Ammon's horn (tissue), 1 donor: Measurements from ENCODE around the gene RPEL1.
"Not testable (repeated sequence)": the region's sequence is repeated elsewhere in the genome, so short reads cannot be mapped to it uniquely, and the experiment has no call there.

Experiments used
- DNase-seq: peaks from one replicate; pipeline ENCODE4 v3.0.0-alpha.2; 2016; ENCODE audit warnings: low spot score

The RPEL1 gene

DNA sequence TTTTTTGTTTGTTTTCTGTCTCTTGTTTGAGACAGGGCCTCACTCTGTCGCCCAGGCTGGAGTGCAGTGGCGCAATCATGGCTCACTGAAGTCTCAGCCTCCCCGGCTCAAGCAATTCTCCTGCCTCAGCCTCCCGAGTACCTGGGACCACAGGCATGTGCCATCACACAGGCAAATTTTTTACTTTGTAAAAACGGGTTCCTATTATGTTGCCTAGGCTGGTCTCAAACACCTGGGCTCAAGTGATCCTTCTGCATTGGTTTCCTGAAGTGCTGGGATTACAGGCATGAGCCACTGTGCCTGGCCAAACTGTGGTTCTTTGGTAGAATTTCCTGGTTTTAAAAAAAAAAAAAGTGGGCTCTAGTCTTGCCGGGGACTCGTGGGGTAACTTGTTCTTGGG is at the start of gene RPEL1:
Gene RPEL1, plus strand, starts transcription at position 301 of the 400 bp plus-strand sequence. CDS start 110 bp downstream, outside the sequence.
- not testable (repeated sequence) for DNase-seq

DNA sequence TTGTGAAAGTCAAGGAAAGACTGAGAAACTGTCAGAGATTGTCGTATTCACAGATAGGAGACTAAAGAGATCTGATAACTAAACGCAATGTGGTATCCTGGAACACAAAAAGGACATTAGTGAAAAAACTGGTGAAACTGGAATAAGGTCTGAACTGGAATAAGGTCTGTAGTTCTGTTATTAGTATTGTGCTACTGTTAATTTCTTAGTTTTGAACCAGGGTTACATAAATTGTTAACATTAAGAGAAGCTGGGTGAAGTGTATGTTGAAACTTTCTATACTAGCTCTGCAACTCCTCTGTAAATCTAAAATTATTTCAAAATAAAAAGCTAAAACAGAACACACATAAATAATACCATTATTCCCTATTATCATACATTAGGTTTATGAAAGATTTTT is 49.2 kb upstream of the RPEL1 start:
- DNase-seq = no peak

DNA sequence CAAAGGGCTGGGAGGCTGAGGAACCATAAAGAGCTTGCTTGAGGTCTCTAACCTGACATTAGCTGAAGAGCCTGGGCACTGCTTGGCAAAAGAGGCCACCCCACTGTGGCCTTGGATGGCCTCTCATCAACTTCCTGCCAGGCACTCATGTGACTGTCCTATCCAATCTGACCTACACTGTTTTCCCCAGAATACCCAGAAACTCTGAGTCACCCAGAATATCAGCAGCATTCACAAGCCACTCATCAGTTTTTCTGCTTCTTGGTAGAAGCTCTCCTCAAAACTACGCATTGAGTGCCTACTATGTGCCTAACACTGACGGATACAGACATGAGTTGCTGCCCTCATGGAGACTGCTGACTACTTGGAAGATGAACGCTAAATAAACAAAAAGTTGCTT is 48.5 kb upstream of the RPEL1 start:
- peak; percentile 66 for DNase-seq

- DNase-seq = no peak
These were observed 47.8 kb upstream of the RPEL1 start for GRCh38 chr10:103197903-103198302.

DNA sequence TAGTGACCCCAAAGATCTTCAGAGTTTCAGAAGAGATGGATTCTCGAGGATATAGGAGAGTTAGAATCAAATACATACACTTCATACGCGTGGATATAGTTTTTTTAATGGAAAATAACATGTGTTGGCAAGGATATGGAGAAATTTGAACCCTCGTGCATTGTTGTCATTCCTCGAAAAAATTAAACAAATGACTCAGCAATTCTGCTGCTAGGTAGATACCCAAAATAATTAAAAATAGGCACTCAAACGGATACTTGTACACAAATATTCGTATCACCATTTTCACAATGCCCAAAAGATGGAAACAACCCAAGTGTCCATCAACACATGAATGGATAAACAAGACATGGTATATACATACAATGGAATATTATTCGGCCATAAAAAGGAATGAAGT is 47.0 kb upstream of the RPEL1 start:
- no peak for DNase-seq

- DNase-seq = no peak
These were observed 46.2 kb upstream of the RPEL1 start for GRCh38 chr10:103199488-103199887.

- no peak for DNase-seq
These were observed 43.4 kb upstream of the RPEL1 start for GRCh38 chr10:103202319-103202718.

- DNase-seq = no peak
These were observed 42.2 kb upstream of the RPEL1 start for GRCh38 chr10:103203466-103203865.

GRCh38 chr10:103204353-103205255 is 41.1 kb upstream of the RPEL1 start:
- DNase-seq = peak; percentile 52

- DNase-seq = not testable (repeated sequence)
These were observed 40.3 kb upstream of the RPEL1 start for GRCh38 chr10:103205401-103205800.

DNA sequence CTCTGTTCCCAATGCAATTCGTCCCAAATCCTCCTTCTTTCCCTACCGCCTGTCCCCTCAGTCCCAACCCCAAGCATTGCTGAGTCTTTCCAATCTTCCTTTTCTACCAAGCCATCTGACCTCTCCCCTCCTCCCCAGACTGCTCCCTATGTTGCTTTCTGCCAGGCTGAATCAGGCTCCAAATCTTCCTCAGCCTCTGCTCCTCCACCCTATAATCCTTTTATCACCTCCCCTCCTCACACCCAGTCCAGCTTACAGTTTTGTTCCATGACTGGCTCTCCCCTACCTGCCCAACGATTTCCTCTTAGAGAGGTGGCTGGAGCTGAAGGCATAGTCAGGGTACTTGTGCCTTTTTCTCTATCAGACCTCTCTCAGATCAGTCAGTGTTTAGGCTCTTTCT is 39.0 kb upstream of the RPEL1 start:
- DNase-seq = not testable (repeated sequence)

DNA sequence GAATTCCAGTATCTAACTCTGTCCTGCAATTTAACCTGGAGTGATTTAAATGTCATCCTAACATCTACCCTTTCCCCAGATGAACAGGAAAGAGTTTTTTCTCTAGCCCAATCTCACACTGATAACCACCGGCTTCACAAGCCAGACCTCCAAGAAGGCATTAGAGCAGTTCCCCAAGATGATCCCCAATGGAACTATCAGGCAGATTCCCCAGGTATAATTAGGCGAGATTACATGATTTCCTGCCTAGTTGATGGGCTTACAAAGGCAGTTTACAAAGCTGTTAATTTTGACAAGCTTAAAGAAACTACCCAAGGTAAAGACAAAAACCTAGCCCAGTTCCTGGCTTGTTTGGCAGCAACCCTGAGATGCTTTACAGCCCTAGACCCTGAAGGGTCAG is 38.5 kb upstream of the RPEL1 start:
- no peak for DNase-seq

- not testable (repeated sequence) for DNase-seq
These were observed 38.0 kb upstream of the RPEL1 start for GRCh38 chr10:103207643-103208042.

DNA sequence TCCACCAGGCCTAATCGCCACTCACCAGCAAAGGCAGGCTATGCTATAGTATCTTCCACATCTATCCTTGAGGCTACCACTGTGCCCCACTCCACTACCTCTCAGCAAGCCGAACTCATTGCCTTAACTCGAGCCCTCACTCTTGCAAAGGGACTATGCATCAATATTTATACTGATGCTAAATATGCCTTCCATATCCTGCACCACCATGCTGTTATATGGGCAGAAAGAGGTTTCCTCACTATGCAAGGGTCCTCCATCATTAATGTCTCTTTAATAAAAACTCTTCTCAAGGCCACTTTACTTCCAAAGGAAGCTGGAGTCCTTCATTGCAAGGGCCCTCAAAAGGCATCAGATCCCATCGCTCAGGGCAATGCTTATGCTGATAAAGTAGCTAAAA is 35.4 kb upstream of the RPEL1 start:
- DNase-seq = not testable (repeated sequence)

DNA sequence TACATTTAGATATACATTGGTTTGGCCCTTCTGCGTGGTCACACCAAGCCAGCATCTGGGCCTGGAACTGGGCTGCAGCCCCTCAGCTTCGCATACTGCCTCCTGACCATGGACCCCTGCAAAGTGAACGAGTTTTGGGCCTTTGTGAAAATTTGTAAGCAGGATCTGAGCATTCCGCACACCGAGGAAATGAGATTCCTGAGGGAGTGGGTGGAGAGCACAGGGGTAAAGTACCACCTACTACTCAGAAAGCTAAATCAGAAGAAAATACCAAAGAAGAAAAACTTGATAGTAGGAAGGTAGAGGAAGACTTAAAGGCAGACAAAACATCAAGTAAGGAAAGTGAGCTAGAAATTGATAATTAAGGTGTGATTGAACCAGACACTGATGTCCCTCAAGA is 30.1 kb upstream of the RPEL1 start:
- no peak for DNase-seq

DNA sequence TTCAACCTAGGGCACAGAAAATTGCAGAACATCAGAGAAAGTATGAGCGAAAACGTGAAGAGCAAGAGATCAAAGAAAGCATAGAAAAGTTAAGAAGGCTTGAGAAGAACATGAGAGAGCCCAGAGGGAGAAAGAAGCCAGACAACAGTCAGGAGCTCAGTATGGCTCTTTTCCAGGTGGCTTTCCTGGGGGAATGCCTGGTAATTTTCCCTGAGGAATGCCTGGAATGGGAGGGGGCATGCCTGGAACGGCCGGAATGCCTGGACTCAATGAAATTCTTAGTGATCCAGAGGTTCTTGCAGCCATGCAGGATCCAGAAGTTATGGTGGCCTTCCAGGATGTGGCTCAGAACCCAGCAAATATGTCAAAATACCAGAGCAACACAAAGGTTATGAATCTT is 29.3 kb upstream of the RPEL1 start:
- not testable (repeated sequence) for DNase-seq

DNA sequence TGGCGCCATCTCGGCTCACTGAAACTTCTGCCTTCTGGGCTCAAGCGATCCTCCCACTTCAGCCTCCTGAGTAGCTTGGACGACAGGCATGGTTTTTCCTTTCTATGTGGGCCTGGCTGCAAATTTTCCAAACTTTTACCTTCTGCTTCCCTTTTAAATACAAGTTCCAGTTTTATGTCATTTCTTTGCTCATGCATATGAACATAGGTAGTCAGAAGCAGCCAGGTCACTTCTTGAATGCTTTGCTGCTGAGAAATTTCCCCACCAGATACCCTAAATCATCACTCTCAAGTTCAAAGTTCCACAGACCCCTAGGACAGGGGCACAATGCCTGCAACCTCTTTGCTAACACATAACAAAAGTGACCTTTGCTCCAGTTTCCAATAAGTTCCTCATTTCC is 21.6 kb upstream of the RPEL1 start:
- DNase-seq = no peak

DNA sequence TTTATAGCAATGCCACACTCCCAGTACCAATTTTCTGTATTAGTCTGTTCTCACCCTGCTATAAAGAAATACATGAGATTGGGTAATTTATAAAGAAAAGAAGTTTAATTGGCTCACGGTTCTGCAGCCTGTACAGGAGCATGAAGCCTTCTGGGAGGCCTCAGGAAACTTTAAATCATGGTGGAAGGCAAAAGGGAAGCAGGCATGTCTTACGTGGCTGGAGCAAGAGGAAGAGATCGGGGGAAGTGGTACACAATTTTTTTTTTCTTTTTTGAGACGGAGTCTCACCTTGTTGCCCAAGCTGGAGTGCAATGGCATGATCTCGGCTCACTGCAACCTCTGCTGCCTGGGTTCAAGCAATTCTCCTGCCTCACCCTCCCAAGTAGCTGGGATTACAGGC is 21.0 kb upstream of the RPEL1 start:
- DNase-seq = not testable (repeated sequence)

- no peak for DNase-seq
These were observed 19.7 kb upstream of the RPEL1 start for GRCh38 chr10:103225939-103226338.

GRCh38 chr10:103227416-103227815 is 18.3 kb upstream of the RPEL1 start:
- DNase-seq = no peak

DNA sequence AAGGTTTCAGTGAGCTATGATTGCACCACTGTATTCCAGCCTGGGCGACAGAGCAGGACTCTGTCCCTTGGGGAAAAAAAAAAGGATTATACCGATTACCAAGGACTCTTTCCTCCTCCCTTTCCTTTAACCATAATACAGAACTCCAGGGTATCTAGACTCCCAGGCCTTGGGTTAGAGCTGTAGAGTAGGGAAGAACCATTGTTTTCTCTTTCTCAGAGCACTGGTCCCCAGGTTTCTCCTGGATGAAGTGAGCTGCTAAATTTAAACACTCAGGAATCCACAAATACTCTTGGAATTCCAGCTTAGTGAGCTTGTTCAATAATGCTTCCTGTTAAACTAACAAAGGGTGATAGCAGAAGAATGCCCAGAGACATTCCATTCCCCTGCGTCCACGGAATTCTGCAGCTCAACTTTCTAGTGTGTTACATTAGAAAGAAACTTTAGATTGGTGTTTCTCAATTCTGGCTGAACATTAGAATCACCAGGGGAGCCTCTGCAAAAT is 14.6 kb upstream of the RPEL1 start:
- DNase-seq = no peak

DNA sequence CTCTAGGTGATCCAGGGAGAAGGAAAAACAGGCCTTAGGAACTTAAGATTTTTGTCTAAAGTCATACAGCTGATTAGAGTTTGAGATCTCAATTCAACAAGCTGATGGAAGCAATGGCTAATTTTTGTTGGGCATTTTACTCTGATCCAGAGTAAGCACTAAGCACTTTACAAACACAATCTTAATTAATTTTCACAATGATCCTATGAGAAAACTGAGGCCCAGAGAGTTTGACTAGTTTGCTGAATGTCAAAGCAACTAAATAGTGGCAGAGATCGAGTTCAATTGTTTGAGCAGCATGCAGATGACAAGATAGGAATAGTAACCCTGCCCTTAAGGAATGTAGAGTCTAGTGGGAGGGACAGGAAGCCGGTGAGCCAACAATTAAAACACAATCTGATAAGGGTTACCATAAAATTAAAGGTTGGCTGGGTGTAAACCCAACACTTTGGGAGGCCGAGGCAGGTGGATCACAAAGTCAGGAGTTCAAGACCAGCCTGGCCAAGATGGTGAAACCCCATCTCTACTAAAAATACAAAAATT is 13.5 kb upstream of the RPEL1 start:
- no peak for DNase-seq

DNA sequence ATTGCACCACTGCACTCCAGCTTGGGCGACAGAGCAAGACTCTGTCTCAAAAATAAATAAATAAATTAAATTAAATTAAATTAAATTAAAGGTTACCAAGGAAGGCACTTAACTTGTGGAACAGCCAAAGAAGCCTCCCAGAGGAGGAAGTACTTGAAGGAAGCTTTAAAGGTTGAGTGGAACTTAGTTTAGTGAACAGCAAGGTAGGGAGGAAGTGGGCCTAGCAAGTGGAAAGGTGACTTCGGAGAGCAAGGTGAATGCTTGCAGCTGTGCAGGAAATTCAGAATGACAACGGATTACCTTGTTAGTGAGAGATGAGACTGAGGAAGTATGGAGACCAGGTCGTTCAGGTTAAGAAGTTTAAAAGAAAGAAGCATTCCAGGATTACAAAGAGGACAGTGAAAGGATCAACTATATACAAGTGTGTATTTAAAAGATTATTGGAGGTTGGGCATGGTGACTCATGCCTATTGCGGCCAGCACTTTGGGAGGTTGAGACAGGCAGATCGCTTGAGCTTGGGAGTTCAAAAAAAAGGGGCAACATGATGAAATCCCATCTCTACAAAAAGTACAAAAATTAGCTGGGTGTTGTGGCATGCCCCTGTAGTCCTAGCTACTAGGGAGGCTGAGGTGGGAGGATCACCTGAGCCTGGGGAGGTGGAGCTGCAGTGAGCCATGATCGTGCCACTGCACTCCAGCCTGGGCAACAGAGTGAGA is 12.8 kb upstream of the RPEL1 start:
- DNase-seq = no peak
